CD4-positive, alpha-beta T cell treated with Interleukin-17A for 4 hours (primary cell): ENCODE measurements around the gene TENM4.

Experiments used
- DNase-seq: peaks from one replicate; pipeline ENCODE4 v3.0.0-alpha.2; 2020; ENCODE audit warnings: mixed read lengths

Gene TENM4

DNA sequence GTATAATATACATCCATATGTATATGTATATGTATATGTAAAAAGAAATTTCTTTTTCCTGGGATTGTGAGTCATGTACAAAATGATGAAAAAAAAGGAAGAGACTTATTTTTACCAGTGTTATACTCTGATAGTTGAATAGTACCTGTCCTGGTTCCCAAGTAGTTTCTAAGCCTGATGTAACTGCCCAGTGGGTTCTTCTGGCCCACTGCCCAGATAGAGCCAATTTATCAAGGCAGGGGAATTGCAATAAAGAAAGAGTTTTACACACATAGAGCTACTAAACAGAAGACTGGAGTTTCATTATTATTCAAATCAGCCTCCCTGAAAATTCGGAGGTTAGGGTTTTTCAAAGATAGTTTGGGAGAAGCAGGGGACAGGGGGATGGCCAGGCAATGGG is 837.0 kb downstream of the TENM4 start:
- DNase-seq = no peak
